H9 (cell line): ENCODE results near the gene CCNL1. TPM values are rescaled to one million over a fixed set of nuclear protein-coding genes. Genes with fewer than 3 reads are reported as not detected.

Experiments used
- DNase-seq: peaks from one replicate; pipeline ENCODE4 v3.0.0-alpha.2; 2017
- H2AFZ ChIP-seq: one replicate; pipeline ENCODE4 v1.6.1; 2013; ENCODE audit warnings: mild to moderate bottlenecking, low read length, control low read depth, moderate library complexity
- H2AK5ac ChIP-seq: 2 replicates; pipeline ENCODE4 v1.6.1; 2013; ENCODE audit warnings: low read length, control low read depth, mixed read lengths; ENCODE audit not compliant: insufficient read length
- H2BK120ac ChIP-seq: one replicate; pipeline ENCODE4 v1.6.1; 2013; ENCODE audit warnings: low read depth, mild to moderate bottlenecking, low read length, control low read depth, inconsistent platforms; ENCODE audit not compliant: poor library complexity, severe bottlenecking
- H2BK12ac ChIP-seq: 2 replicates; pipeline ENCODE4 v1.6.1; 2013; ENCODE audit warnings: low read length, control low read depth, mixed read lengths, low read depth; ENCODE audit not compliant: insufficient read length
- H2BK15ac ChIP-seq: 2 replicates; pipeline ENCODE4 v1.6.1; 2013; ENCODE audit warnings: low read depth, low read length, control low read depth
- H2BK20ac ChIP-seq: one replicate; pipeline ENCODE4 v1.6.1; 2013; ENCODE audit warnings: low read depth, mild to moderate bottlenecking, low read length, control low read depth, inconsistent platforms; ENCODE audit not compliant: poor library complexity, severe bottlenecking
- H2BK5ac ChIP-seq: 2 replicates; pipeline ENCODE4 v1.6.1; 2013; ENCODE audit warnings: low read length, control low read depth, mixed read lengths; ENCODE audit not compliant: insufficient read length
- H3K14ac ChIP-seq: 2 replicates; pipeline ENCODE4 v1.6.1; 2013; ENCODE audit warnings: low read length, control low read depth; ENCODE audit not compliant: insufficient read depth
- H3K18ac ChIP-seq: 2 replicates; pipeline ENCODE4 v1.6.1; 2013; ENCODE audit warnings: low read depth, mild to moderate bottlenecking, mixed read lengths, low read length, control low read depth; ENCODE audit not compliant: insufficient read length
- H3K23ac ChIP-seq: 2 replicates; pipeline ENCODE4 v1.6.1; 2013; ENCODE audit warnings: low read length, control low read depth, mixed read lengths, low read depth; ENCODE audit not compliant: insufficient read length
- H3K23me2 ChIP-seq: 2 replicates; pipeline ENCODE4 v1.6.1; 2013; ENCODE audit warnings: low read depth, mild to moderate bottlenecking, mixed read lengths, low read length, control low read depth; ENCODE audit not compliant: insufficient read length, poor library complexity, severe bottlenecking
- H3K27ac ChIP-seq: 2 replicates; pipeline ENCODE4 v1.5.1; 2013; ENCODE audit warnings: low read length, control low read depth, mixed read lengths, low read depth; ENCODE audit not compliant: insufficient read length
- H3K27me3 ChIP-seq: 2 replicates; pipeline ENCODE4 v1.6.1; 2013; ENCODE audit warnings: low read length, control low read depth, inconsistent platforms; ENCODE audit not compliant: insufficient read depth
- H3K4ac ChIP-seq: 2 replicates; pipeline ENCODE4 v1.6.1; 2013; ENCODE audit warnings: low read depth, mild to moderate bottlenecking, control low read depth, inconsistent platforms, low read length, moderate library complexity
- H3K4me1 ChIP-seq: 2 replicates; pipeline ENCODE4 v1.6.1; 2013; ENCODE audit warnings: low read length, control low read depth, inconsistent platforms; ENCODE audit not compliant: insufficient read depth
- H3K4me2 ChIP-seq: 2 replicates; pipeline ENCODE4 v1.6.1; 2013; ENCODE audit warnings: low read length, control low read depth, mixed read lengths; ENCODE audit not compliant: insufficient read length, insufficient read depth
- H3K56ac ChIP-seq: 2 replicates; pipeline ENCODE4 v1.6.1; 2013; ENCODE audit warnings: low read depth, mild to moderate bottlenecking, mixed read lengths, low read length, control low read depth; ENCODE audit not compliant: insufficient read length
- H3K79me1 ChIP-seq: 2 replicates; pipeline ENCODE4 v1.6.1; 2013; ENCODE audit warnings: low read depth, mild to moderate bottlenecking, moderate library complexity, low read length, control low read depth, inconsistent platforms; ENCODE audit not compliant: insufficient read depth, poor library complexity, severe bottlenecking
- H3K79me2 ChIP-seq: 2 replicates; pipeline ENCODE4 v1.6.1; 2013; ENCODE audit warnings: low read length, control low read depth, inconsistent platforms; ENCODE audit not compliant: insufficient read depth
- H3K9ac ChIP-seq: 2 replicates; pipeline ENCODE4 v1.6.1; 2013; ENCODE audit warnings: low read length, control low read depth, mixed read lengths; ENCODE audit not compliant: insufficient read length; ENCODE audit errors: extremely low read depth
- H3K9me3 ChIP-seq: one replicate; pipeline ENCODE4 v1.6.1; 2013; ENCODE audit warnings: low read depth, low read length, inconsistent platforms; ENCODE audit not compliant: control insufficient read depth
- H3T11ph ChIP-seq: one replicate; pipeline ENCODE4 v1.6.1; 2013; ENCODE audit warnings: mild to moderate bottlenecking, low read length, control low read depth, inconsistent platforms
- H4K20me1 ChIP-seq: one replicate; pipeline ENCODE4 v1.6.1; 2013; ENCODE audit not compliant: control insufficient read depth, insufficient read length, insufficient read depth
- H4K5ac ChIP-seq: 2 replicates; pipeline ENCODE4 v1.6.1; 2013; ENCODE audit warnings: low read depth, mild to moderate bottlenecking, mixed read lengths, low read length, control low read depth; ENCODE audit not compliant: insufficient read length
- H4K8ac ChIP-seq: replicated peaks from 2 replicates; pipeline ENCODE4 v1.6.1; 2013; ENCODE audit warnings: low read length, control low read depth, mixed read lengths, low read depth; ENCODE audit not compliant: insufficient read length
- H4K91ac ChIP-seq: 2 replicates; pipeline ENCODE4 v1.6.1; 2013; ENCODE audit warnings: low read depth, mild to moderate bottlenecking, moderate library complexity, mixed read lengths, low read length, control low read depth; ENCODE audit not compliant: insufficient read length
- H3K27ac Mint-ChIP-seq, 3 experiments: 2 replicates in 2 of 3; 3 replicates in 1 of 3; pipeline ENCODE4 v1.8.0; 2020 to 2021; ENCODE audit warnings: mixed read lengths in 3 of 3, mild to moderate bottlenecking in 1 of 3, moderate library complexity in 1 of 3
- H3K27me3 Mint-ChIP-seq: 2 replicates; pipeline ENCODE4 v1.8.0; 2021; ENCODE audit warnings: low read depth, mild to moderate bottlenecking, moderate library complexity, mixed read lengths
- H3K36me3 Mint-ChIP-seq, 3 experiments: 2 replicates in 2 of 3; 3 replicates in 1 of 3; pipeline ENCODE4 v1.8.0; 2020 to 2021; ENCODE audit warnings: low read depth in 3 of 3, mixed read lengths in 3 of 3; ENCODE audit not compliant: insufficient read depth in 1 of 3
- H3K4me1 Mint-ChIP-seq, 2 experiments: 2 replicates each; pipeline ENCODE4 v1.8.0; 2020; ENCODE audit warnings: mixed read lengths in 2 of 2
- H3K4me3 Mint-ChIP-seq, 2 experiments: 2 replicates in 1 of 2; 3 replicates in 1 of 2; pipeline ENCODE4 v1.8.0; 2020 to 2021; ENCODE audit warnings: mild to moderate bottlenecking in 2 of 2, mixed read lengths in 2 of 2, moderate library complexity in 1 of 2
- H3K9me3 Mint-ChIP-seq, 2 experiments: 2 replicates in 1 of 2; 3 replicates in 1 of 2; pipeline ENCODE4 v1.8.0; 2020; ENCODE audit warnings: mild to moderate bottlenecking in 2 of 2, mixed read lengths in 2 of 2, moderate library complexity in 1 of 2
- CTCF ChIP-seq: fragments of 200-600 bp; sonication (generic); conservative IDR thresholded peaks from 3 replicates; pipeline ENCODE4 v1.8.0; 2021; ENCODE audit warnings: antibody characterized with exemption, mild to moderate bottlenecking
- WGBS: extraction: QIAGEN DNeasy Blood & Tissue Kit; methylation state at CpG from one replicate; pipeline ENCODE4 v1.1.7; 2013; ENCODE audit warnings: missing lambda C conversion rate, low lambda C conversion rate, mixed read lengths; ENCODE audit not compliant: insufficient read length; ENCODE audit errors: extremely low coverage; 5-methylcytosine and 5-hydroxymethylcytosine counted together
- total RNA-seq: library from RNA; stranded (reverse); gene quantifications from 2 replicates; pipeline ENCODE4 v1.2.1, GENCODE V29; 2021

Gene CCNL1
- total RNA-seq, 1 experiment from 2014 or later: 103 TPM

GRCh38 chr3:157166561-157166960 lies 6.6 kb upstream of the CCNL1 start:
- H2AK5ac ChIP-seq: no peak overlapping the region
- Mint-ChIP-seq H3K4me3 (no peak overlapping the region), H3K27ac (no peak overlapping the region), H3K9me3 (no peaks in the 10 kb centered on the region), H3K36me3 (no peaks in the 10 kb centered on the region), H3K4me1 (no peaks in the 10 kb centered on the region; a peak in 2 of 4 replicates), H3K27me3 (peaks cover 5% of the 10 kb centered on the region; the same call in 1 of the 2 replicates)
- no peak overlapping the region for H3K9ac ChIP-seq
- no peak overlapping the region for H2BK12ac ChIP-seq
- no peak overlapping the region for H2BK20ac ChIP-seq
- H3T11ph ChIP-seq: no peak overlapping the region
- H4K20me1 ChIP-seq: no peaks in the 10 kb centered on the region
- H3K23me2 ChIP-seq: no peaks in the 10 kb centered on the region
- H2BK5ac ChIP-seq: no peak overlapping the region
- H3K4me2 ChIP-seq: no peak overlapping the region
- no peaks in the 10 kb centered on the region for H3K9me3 ChIP-seq
- no CpG with 5 or more reads among the region's 2 CpGs for WGBS
- no peak overlapping the region for H3K56ac ChIP-seq
- no peak overlapping the region for H3K18ac ChIP-seq
- DNase-seq: no peak
- H3K4me1 ChIP-seq: no peaks in the 10 kb centered on the region
- H3K27me3 ChIP-seq: no peaks in the 10 kb centered on the region
- H3K79me2 ChIP-seq: no peaks in the 10 kb centered on the region
- H4K91ac ChIP-seq: no peak overlapping the region
- H2AFZ ChIP-seq: no peak overlapping the region
- no peak overlapping the region for H3K27ac ChIP-seq
- no peak overlapping the region for H2BK120ac ChIP-seq
- no peaks in the 10 kb centered on the region for H3K79me1 ChIP-seq
- H3K23ac ChIP-seq: no peak overlapping the region
- no peak overlapping the region for H3K14ac ChIP-seq
- H4K5ac ChIP-seq: no peak overlapping the region
- no peak for TF ChIP-seq CTCF
- no peak overlapping the region for H2BK15ac ChIP-seq
- H3K4ac ChIP-seq: no peak overlapping the region
- no peak overlapping the region for H4K8ac ChIP-seq
